MM.1S (cell line): ENCODE measurements around the gene ZBTB5.

Experiments
- DNase-seq: peaks from one replicate; pipeline ENCODE4 v3.0.0-alpha.2; 2015
- H2AFZ ChIP-seq: fragments of 300-600 bp; sonication (generic); 2 replicates; pipeline ENCODE4 v1.6.0; 2016; ENCODE audit warnings: antibody characterized with exemption, low read length
- H3F3A ChIP-seq: fragments of 300-600 bp; sonication (generic); 2 replicates; pipeline ENCODE4 v1.6.1; 2016; ENCODE audit warnings: mild to moderate bottlenecking, antibody characterized with exemption, low read length, moderate library complexity, mixed read lengths; ENCODE audit not compliant: insufficient read depth
- H3K27ac ChIP-seq: fragments of 300-600 bp; sonication (generic); 2 replicates; pipeline ENCODE4 v1.5.1; 2016; ENCODE audit warnings: mild to moderate bottlenecking, low read length
- H3K27me3 ChIP-seq: fragments of 300-600 bp; sonication (generic); replicated peaks from 2 replicates; pipeline ENCODE4 v1.6.0; 2016; ENCODE audit warnings: low read length; ENCODE audit not compliant: insufficient read depth
- H3K36me3 ChIP-seq: fragments of 300-600 bp; sonication (generic); replicated peaks from 2 replicates; pipeline ENCODE4 v1.6.1; 2016; ENCODE audit warnings: mild to moderate bottlenecking, low read length, mixed read lengths; ENCODE audit not compliant: insufficient read depth
- H3K4me1 ChIP-seq: fragments of 300-600 bp; sonication (generic); 2 replicates; pipeline ENCODE4 v1.6.1; 2016; ENCODE audit warnings: low read length, mixed read lengths
- H3K4me2 ChIP-seq: fragments of 300-600 bp; sonication (generic); 2 replicates; pipeline ENCODE4 v1.6.0; 2016; ENCODE audit warnings: low read depth, low read length
- H3K4me3 ChIP-seq: fragments of 300-600 bp; sonication (generic); 2 replicates; pipeline ENCODE4 v1.5.1; 2016; ENCODE audit warnings: low read length, mixed read lengths
- H3K79me2 ChIP-seq: fragments of 300-600 bp; sonication (generic); 2 replicates; pipeline ENCODE4 v1.6.1; 2016; ENCODE audit warnings: mixed run types, low read length, mixed read lengths
- H3K9ac ChIP-seq: fragments of 300-600 bp; sonication (generic); 2 replicates; pipeline ENCODE4 v1.6.1; 2016; ENCODE audit warnings: low read length, mixed read lengths
- H3K9me2 ChIP-seq: fragments of 300-600 bp; sonication (generic); replicated peaks from 2 replicates; pipeline ENCODE4 v1.6.1; 2016; ENCODE audit warnings: mild to moderate bottlenecking, low read length, mixed read lengths; ENCODE audit not compliant: insufficient read depth
- H3K9me3 ChIP-seq: fragments of 300-600 bp; sonication (generic); replicated peaks from 2 replicates; pipeline ENCODE4 v1.6.1; 2016; ENCODE audit warnings: mild to moderate bottlenecking, low read length, mixed read lengths; ENCODE audit not compliant: insufficient read depth
- H4K20me1 ChIP-seq: fragments of 300-600 bp; sonication (generic); 2 replicates; pipeline ENCODE4 v1.6.1; 2016; ENCODE audit warnings: mild to moderate bottlenecking, low read length, moderate library complexity, mixed read lengths; ENCODE audit not compliant: insufficient read depth
- CTCF ChIP-seq: fragments of 300-600 bp; sonication (generic); IDR thresholded peaks from 2 replicates; pipeline ENCODE4 v1.5.1; 2016; ENCODE audit warnings: antibody characterized with exemption, low read length, mixed read lengths
- EZH2 ChIP-seq: fragments of 300-600 bp; sonication (generic); optimal IDR thresholded peaks from 2 replicates; pipeline ENCODE3; 2017; ENCODE audit warnings: low read depth, mild to moderate bottlenecking, antibody characterized with exemption, low read length, mixed read lengths
- EZH2phosphoT487 ChIP-seq: fragments of 300-600 bp; sonication (generic); IDR thresholded peaks from 2 replicates; pipeline ENCODE4 v1.6.1; 2018; ENCODE audit warnings: antibody characterized with exemption, low read length

Gene ZBTB5

GRCh38 chr9:37417857-37418618 lies 47.2 kb downstream of the ZBTB5 start:
- H3K36me3 ChIP-seq, result no peaks in the 10 kb centered on the region
- H3K9me3 ChIP-seq, result no peaks in the 10 kb centered on the region
- H3F3A ChIP-seq, result no peaks in the 10 kb centered on the region
- no peak overlapping the region for H3K4me2 ChIP-seq
- no peak for DNase-seq
- H3K27me3 ChIP-seq, result peaks cover 18% of the 10 kb centered on the region
- peaks cover 5% of the 10 kb centered on the region for H3K79me2 ChIP-seq
- no peaks in the 10 kb centered on the region for H3K9me2 ChIP-seq
- H2AFZ ChIP-seq, result no peak overlapping the region
- no peak for TF ChIP-seq CTCF
- TF ChIP-seq EZH2phosphoT487, result no peak
- no peak for TF ChIP-seq EZH2
- H3K4me3 ChIP-seq, result no peak overlapping the region
- no peaks in the 10 kb centered on the region for H4K20me1 ChIP-seq
- no peak overlapping the region for H3K9ac ChIP-seq
- H3K27ac ChIP-seq, result no peak overlapping the region
- H3K4me1 ChIP-seq, result peaks cover 5% of the 10 kb centered on the region; the same call in 1 of the 2 replicates

- Histone ChIP-seq H3K27ac (no peak overlapping the region), H3K4me3 (no peak overlapping the region), H3F3A (no peaks in the 10 kb centered on the region), H3K27me3 (peaks cover 25% of the 10 kb centered on the region), H2AFZ (no peak overlapping the region), H3K9me3 (no peaks in the 10 kb centered on the region), H3K9me2 (no peaks in the 10 kb centered on the region), H3K36me3 (no peaks in the 10 kb centered on the region), H3K4me1 (peaks cover 5% of the 10 kb centered on the region; the same call in 1 of the 2 replicates), H3K4me2 (no peak overlapping the region), H3K9ac (no peak overlapping the region), H4K20me1 (no peaks in the 10 kb centered on the region), H3K79me2 (no peaks in the 10 kb centered on the region)
- DNase-seq, result no peak
- TF ChIP-seq EZH2 (no peak), EZH2phosphoT487 (no peak), CTCF (no peak)
Measured at GRCh38 chr9:37417252-37417803, 47.9 kb downstream of the ZBTB5 start.

- H3K4me3 ChIP-seq, result no peak overlapping the region
- H3F3A ChIP-seq, result 0 out of 2 replicates have a peak, but pooled peaks cover 2% of the 10 kb centered on the region
- H3K9me3 ChIP-seq, result no peaks in the 10 kb centered on the region
- no peak overlapping the region for H3K27ac ChIP-seq
- no peaks in the 10 kb centered on the region for H3K9me2 ChIP-seq
- H3K36me3 ChIP-seq, result no peaks in the 10 kb centered on the region
- no peaks in the 10 kb centered on the region for H4K20me1 ChIP-seq
- H3K27me3 ChIP-seq, result peaks cover 47% of the 10 kb centered on the region
- H3K4me2 ChIP-seq, result peak overlapping the region; percentile 35; the same call in 1 of the 2 replicates
- H2AFZ ChIP-seq, result 0 out of 2 replicates have a peak overlapping the region, but pooled peaks have one; percentile 30
- H3K79me2 ChIP-seq, result no peaks in the 10 kb centered on the region
- TF ChIP-seq EZH2phosphoT487, result no peak
- peak; percentile 88 for TF ChIP-seq CTCF
- peak; percentile 76 for DNase-seq
- no peak overlapping the region for H3K9ac ChIP-seq
- H3K4me1 ChIP-seq, result peaks cover 2% of the 10 kb centered on the region
Measured at GRCh38 chr9:37415011-37415719, 50.1 kb downstream of the ZBTB5 start.
